ENCODE measurements around the gene COL11A2.
A peak's percentile ranks its signal among the peaks of the same experiment; 100 is the strongest.
"Not testable (repeated sequence)": the region's sequence is repeated elsewhere in the genome, so short reads cannot be mapped to it uniquely, and the experiment has no call there.

The COL11A2 gene

DNA sequence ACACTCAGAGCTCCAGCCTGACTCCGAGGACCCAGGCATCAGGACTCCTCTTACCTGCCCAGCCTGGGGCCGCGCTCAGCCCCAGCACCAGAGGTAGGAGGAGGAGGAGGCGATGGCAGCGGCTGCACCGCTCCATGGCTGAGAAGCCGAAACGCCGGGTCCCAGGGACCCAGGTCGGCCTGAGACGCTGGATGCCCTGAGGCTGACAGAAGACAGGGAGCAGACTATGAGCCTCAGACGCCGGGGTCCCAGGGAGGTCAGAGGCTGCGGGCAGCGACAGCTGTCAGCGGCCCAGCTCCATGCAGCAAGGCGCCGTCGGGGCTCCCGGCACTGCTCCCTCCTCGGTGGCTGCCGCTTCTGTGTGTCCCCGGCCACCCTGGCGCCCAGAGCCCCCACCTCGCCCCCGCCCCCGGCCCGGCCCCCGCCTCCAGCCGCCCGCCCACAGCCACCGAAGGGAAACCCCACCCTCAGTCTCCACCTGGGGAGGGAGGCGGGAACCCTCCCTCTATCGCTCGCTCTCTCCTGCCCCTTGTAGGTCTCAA, at the start of gene COL11A2:
TSS of gene COL11A2 (minus strand) at position 363 of the 542 bp plus-strand sequence. CDS start at position 136, 227 bp downstream.
- peak; percentile 19 to 34 for ATAC-seq

DNA sequence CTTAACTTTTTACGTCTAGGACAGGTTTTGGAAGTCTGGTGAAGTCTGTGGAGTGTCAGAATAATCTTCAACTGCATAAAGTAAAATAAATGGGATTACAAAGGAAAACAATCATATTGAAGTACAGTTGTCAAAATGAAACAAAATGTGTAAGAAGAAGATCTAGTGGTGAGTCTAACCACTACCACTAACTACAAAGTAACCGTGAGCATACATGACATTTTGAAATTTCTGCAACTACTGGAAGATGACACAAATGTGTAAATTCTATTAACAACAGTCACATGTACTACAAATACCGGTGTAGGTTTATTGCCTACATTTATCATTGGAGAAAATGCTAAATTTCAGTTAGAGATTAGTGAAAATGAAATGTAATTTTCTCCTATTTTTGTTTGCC, 49.7 kb upstream of the COL11A2 start:
- ATAC-seq = peak; percentile 89 to 91

DNA sequence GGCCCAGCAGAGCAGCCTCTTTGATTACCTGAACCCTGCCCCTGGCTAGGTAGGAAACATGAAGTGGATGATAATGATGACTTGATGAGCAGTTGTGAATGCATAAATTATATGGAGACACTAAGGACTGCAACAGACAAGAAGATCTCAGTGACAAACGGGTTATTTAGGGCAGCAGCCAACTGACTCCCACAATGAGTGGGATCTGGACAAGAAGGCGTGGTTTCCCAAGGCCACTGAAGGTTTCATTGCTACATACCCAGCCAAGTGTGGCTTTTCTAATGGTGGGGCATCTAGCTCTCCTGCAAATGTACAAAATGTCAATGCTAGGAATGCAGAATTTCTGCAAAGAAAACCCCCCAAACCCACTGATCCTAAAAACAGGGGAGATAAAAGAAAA, 45.5 kb upstream of the COL11A2 start:
- ATAC-seq = no peak

DNA sequence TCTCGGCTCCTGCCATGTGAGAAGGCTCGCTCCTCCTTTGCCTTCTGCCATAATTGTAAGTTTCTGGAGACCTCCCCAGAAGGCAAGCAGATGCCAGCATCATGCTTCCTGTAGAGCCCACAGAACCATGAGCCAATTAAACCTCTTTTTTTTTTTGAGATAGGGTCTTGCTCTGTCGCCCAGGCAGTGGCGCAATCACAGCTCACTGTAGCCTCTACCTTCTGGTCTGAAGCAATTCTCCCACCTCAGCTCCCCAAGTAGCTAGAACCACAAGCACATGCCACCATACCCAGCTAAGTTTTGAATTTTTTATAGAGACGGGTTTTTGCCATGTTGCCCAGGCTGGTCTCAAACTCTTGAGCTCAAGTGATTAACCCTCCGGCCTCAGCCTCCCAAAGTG, 44.6 kb upstream of the COL11A2 start:
- ATAC-seq = no peak

DNA sequence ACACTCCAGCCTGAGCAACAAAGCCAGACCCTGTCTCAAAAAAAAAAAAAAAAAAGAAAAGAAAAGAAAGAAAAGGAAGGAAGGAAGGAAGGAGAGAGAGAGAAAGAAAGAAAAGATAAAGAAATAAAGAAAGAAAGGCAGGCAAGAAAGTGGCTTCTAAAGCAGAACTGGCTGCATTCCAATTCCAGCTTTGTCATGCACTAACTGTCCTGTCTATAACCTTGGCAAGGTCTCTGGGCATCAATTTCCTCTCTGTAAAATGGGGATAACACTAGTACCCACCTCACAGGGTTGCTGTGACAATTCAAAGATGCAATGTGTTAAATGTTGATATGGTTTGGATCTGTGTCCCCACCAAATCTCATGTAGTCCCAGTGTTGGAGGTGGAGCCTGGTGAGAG, 44.1 kb upstream of the COL11A2 start:
- no peak for ATAC-seq

DNA sequence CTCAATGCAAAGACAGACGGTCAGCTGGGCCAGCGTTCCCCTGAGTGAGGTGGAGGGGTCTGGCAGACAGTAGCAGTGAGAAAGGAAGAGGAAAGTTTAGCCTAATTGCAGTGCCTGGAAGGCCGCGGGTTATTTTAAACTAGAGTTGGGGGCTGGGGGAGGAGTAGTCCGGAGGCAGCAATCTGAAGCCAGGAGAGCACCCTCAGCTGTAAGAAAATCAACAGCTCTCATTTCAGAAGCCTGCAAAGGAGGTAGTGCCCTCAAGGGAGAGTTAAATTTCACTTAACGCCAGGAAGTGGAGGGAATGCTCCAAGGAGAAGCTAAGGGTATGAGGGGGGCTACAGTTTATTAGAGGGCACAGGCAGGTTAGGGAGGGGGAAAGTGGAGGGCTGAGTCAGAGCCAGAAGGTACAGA, 43.0 kb upstream of the COL11A2 start:
- ATAC-seq = no peak

DNA sequence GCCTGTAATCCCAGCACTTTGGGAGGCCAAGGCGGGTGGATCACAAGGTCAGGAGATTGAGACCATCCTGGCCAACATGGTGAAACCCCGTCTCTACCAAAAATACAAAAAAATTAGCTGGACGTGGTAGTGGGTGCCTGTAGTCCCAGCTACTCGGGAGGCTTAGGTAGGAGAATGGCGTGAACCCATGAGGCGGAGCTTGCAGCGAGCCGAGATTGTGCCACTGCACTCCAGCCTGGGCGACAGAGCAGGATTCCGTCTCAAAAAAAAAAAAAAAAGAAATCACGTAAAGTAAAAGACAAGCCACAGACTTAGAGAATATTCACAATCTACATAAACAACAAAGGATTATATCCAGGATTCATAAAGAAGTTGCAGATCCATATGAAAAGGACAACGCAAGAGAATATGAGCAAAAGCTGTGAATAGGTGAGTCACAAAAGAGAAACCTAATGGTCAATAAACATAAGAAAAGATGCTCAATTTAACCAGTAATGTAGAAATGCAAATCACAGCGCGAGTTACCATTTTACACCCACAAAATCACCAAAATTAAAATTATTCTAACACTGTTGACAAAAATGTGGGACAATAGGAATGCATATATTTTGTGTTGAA, 34.3 kb upstream of the COL11A2 start:
- not testable (repeated sequence) for ATAC-seq

DNA sequence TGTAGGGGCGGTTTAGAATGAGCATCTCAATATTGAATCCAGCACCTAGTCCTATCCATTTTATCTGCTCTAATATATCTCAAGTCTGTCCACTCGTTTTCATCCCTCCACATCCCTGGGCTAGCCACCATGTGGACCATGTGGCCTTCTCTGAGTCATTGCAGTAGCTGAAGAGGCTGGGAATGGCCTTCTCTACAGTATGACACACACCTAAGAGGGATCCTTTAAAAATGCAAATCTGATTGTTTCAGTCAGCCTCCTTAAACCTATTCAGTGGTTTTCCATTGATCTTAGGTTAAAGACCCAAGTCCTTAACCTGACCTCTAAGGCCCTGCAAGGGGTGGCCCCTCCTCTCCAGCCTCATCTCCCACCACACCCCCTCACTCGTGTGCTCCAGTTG, 25.4 kb upstream of the COL11A2 start:
- no peak for ATAC-seq

DNA sequence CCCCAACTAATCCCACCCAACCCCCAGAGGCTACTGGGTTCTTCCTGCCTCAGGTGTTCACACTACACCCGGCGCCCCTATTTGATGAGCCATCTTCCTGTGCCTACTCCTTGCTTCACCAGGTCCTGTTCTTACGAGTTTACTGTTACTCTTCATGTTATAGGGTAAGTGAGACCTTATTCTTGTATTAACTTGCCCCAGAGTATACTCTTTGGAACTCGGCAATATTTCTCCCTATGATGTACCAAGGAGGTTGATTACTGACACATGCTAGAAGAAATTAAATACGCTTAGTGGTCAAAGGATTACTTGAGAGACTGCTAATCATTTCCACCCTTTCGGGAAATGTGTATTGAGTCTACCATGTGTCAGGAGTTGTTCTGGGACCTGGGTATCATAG, 25.0 kb upstream of the COL11A2 start:
- no peak for ATAC-seq

DNA sequence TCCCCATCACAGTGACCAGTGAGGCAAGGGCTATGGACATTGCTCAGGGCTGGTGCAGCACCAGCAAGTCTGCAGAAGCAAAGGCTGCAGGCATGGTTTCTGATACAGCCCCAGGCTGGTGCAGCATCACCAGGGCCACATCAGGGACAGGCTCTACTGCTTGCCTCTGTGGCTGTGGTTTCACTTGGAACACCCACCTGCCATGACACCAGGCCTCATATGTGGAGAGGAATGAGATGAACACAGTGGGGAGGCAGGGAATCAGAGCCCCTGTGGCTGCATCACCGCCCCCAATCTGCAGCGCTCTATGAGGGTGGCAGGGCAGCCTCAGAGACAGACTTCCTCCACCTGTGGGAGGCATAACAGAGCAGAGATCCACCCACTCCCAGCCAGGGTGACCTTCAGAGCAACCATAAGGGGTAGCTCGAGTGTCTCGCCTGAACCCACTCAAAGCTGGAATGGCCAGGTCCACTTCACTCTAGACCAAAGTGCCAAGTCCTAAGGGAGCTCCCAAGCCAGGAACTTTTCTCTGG, 23.9 kb upstream of the COL11A2 start:
- ATAC-seq = no peak

DNA sequence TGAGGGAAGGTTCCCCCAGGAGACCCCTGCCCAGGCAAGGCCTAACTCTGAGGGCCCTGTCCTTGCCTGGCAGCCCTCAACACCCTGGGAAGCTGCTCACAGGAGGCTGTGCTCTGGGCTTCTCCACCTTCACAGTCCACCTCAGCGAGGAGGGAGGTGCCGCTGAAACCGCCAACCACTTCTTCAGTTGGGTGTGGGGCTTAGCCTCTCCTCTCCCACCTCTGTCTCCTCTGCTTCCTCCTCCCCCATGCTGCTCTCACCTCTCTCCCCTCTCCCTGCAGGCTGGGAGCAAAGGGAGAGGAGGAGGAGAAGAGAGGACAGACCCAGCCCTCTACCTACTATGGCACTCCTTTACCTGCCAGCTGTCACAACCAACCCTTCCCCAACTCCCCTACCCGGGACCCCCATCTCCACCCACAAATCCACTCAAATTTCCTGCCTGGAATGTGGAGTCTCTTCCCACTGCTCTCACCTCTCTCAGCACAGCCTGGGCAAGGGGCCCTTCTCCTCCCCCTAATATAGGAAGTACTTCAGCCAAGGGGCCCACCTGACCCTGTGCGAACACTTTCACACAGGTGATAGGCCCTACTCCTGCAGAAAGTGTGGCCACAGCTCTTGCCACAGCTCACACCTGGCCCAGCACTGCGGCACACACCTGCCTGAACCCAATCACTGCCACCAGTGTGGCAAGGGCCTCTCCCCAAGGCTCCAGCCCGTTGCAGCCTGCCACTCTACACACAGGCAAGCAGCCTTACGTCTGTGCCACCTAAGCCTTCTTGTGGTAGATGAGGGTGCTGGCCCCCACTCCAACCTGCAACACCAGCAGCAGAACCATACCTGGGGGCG, 23.2 kb upstream of the COL11A2 start:
- ATAC-seq = no peak

DNA sequence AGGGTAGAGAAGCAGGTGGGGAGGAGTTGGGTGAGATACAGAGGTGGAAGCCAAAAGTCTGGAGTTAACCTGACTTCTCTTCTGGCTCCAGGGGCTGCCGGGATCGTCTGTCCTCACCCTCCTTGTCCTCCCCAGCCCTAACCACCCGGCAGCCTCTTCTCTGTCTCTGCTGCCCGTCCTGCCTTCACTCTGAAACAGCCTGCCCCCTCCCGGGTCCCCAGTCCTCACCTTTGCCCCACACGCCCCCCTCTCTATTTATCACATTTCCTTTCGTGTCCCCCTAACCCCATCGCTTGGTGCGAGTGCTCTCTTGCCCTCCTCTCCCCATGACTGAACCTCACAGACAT, 21.7 kb upstream of the COL11A2 start:
- ATAC-seq = no peak

DNA sequence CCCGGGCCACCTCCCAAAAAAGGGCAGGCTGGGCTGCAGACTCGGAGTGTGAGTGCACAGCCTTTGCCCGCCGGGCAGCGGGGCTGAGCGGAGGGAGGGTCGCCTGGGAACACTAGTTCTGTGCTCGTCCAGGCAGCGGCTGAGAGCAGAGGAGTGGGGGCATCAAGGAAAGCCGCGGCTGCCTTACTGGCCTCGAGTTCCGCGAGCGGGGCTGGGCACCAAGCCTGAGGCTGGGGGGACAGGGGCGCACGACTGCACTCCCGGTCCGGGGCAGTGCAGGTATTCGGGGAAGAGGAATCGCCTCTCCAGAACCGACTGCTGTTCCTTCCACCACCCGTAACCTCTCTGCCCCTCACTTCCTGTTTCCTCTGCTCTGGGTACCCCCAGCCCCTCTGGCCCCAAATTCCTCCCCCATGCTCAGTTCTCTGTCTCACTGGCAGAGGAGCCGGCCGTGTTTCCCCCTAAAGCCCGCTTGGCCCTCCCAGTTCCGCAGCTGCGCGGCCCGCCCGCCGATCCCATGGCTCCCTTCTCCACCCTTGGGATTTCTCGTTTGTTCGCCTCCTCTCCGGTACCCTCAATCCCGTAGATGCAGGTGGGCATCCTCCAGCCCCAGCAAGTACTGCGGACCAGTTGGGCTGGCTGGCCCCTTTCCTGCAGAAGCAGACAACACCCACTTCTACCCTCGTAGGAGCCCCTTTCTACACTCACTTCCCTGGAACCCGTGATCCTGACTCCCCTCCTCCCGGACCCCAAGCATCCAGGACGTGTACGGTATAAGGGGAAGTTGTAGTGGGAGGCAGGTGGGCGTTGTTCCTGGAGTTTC, 21.1 kb upstream of the COL11A2 start:
- peak; percentile 11 to 21 for ATAC-seq

DNA sequence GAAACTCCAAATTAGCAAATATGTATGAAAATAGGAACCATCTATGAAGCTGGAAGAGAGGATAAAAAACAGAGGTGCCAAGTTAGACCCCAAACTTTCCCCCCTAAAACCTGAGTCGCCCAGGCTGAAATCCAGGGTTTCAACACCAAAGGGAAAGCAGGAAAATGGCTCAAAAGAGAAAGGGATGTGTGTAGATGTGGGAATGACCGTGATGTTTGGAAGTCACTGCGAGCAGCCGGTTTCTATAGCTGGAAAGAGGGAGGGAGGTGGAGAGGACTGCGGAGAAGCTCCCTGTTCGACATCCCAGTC, 20.5 kb upstream of the COL11A2 start:
- no peak for ATAC-seq

DNA sequence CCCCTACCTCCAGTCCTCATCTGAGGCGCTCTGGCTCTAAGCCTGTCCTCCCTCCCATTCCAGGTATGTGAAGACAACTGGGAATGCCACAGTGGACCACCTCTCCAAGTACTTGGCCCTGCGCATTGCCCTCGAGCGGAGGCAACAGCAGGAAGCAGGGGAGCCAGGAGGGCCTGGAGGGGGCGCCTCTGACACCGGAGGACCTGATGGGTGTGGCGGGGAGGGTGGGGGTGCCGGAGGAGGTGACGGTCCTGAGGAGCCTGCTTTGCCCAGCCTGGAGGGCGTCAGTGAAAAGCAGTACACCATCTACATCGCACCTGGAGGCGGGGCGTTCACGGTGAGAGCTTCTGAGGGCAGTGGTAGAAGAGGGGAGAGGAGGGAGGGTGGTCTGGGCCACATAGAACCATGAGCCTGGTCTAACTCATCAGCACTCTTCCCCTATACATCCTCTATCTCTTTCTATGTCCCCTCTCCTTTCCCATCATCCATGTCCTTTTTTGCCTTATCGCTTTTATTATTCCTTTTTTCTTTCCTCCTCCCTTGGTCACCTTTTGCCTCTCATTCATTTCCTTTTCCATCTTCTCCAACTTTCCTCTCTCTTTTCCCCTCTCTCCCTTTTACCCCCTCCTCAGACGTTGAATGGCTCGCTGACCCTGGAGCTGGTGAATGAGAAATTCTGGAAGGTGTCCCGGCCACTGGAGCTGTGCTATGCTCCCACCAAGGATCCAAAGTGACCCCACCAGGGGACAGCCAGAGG, 19.6 kb upstream of the COL11A2 start:
- no peak for ATAC-seq

DNA sequence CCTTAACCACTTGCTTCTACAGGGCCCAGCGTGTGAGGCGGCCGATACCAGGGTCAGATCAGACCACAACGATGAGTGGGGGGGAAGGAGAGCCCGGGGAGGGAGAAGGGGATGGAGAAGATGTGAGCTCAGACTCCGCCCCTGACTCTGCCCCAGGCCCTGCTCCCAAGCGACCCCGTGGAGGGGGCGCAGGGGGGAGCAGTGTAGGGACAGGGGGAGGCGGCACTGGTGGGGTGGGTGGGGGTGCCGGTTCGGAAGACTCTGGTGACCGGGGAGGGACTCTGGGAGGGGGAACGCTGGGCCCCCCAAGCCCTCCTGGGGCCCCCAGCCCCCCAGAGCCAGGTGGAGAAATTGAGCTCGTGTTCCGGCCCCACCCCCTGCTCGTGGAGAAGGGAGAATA, 18.9 kb upstream of the COL11A2 start:
- ATAC-seq = no peak

DNA sequence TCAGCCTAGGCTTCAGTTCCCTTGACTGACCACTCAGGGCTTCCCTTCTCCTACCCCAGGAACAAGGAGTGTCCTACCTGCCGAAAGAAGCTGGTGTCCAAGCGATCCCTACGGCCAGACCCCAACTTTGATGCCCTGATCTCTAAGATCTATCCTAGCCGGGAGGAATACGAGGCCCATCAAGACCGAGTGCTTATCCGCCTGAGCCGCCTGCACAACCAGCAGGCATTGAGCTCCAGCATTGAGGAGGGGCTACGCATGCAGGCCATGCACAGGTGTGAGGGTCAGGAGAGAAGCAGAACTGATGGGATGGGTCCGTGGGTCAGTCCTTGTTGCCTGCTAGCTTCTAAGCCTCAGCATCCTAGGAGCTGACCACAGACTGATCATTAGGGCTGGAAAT, 17.6 kb upstream of the COL11A2 start:
- no peak for ATAC-seq

DNA sequence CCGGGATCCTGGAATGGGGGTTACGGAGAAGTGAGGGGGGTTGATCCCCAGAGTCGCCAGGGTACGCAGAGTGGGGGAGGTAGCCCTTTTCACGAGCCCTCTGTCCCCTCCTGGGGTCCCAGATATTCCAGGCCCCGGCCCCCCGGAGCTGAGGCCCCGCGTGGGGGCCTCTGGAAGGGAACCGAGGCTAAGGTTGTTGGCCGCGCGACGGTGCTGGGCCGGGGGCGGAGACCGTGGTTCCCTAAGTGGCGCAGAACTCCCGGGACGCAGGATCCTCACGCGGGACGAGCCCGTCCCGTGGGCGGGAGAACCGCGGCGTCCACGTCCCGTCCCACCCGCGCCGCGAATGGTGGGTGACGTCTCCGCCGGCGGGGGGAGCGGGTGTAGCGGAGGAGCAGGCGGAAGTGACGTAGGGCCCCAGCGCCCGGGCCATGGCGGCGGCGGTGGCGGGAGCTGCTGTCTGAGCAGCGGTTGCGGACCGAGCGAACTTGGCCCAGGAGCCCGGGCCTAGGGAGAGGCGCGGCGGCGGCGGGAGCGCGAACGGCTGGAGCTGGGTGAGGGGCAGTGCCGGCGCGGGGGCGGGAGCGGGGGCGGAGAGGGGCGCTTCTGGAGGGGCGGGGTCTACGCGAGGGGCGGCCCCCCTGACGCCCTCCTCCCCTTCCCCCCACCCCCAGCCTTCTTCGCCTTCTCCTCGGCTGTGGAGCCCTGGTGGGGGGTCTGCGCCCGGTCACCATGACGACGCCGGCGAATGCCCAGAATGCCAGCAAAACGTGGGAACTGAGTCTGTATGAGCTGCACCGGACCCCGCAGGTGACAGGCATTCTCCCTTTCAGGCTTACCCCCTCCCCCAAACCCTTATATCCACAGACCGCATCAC, 16.1 kb upstream of the COL11A2 start, which contains the start of gene RING1:
TSS of gene RING1 (plus strand) at position 410 of the 877 bp plus-strand sequence. CDS start at position 733, 323 bp downstream.
- ATAC-seq = peak; percentile 45 to 49

DNA sequence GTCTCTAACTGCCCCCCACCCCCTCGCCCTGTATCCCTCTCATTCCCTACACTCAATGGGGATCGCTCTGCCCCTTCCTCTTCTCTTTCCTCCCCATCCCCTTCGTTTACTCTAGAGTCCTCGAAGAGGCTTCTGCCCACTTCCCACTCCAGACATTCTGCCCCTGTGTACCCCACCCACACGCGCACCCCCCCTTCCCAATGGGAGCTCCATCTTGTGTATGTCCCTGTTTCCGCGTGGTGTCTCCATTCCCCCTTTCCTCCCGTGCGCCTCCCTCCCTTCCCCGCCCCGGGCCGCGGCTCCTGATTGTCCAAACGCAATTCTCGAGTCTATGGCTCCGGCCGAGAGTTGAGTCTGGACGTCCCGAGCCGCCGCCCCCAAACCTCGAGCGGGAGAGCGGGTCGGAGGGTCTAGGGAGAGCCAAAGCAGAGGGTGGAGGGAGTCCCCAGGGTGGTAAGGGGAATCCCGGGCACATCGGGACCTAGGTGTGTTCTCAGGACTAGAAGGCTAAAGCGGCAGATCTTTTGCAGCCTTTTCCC, 15.4 kb upstream of the COL11A2 start:
- no peak for ATAC-seq

DNA sequence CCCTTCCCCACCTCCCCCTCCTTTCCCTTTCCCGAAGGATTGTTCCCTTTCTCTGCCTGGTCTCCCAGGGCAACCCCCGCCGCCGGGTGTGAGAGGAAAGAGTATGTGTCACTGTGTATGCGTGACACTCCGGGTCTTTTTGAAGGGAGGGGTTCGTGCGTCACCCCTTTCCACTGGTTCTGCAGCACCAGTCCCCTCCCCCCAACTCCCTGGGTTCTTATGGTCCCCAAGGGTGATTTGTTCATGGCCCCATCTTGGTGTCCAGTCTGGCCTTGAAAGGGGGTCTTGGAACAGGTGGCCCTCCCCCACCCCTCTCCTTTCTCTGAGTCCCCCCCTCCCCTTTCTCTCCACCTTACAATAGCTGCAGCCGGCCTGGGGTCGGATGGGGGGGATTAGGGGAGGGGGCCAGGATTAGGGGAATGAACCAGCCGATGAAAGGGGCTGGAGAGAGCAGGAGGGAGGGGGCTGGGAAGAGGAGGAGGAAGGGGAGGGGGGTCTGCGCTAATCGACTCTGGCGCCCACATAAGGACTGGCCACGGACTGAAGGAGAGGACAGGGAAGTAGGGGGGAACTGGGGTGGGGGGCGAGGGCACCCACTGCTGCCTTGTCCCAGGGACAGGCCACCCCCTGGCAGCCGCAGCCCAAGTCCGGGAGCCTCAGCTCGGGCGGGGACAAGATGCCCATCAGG, 14.7 kb upstream of the COL11A2 start:
- ATAC-seq = no peak

Data from activated CD4-positive, CD25-positive, alpha-beta regulatory T cell treated with anti-CD3 and anti-CD28 coated beads, Interleukin-2, amount 50 U/mL, for 24 hours (primary cell).